ENCODE measurements around the gene SEMA3G.

Gene SEMA3G

GRCh38 chr3:52444860-52445793 is at the start of gene SEMA3G:
Gene SEMA3G (minus strand): TSS chr3:52445103. CDS start chr3:52445027, 76 bp downstream.
- peak; percentile 64 for DNase-seq (ENCODE audit: low spot score)

- no peak for DNase-seq (ENCODE audit: low spot score)
These were observed 49.5 kb upstream of the SEMA3G start for GRCh38 chr3:52494445-52494844.

- DNase-seq (ENCODE audit: low spot score): no peak
These were observed 48.5 kb upstream of the SEMA3G start for GRCh38 chr3:52493232-52494017.

GRCh38 chr3:52492059-52492458 is 47.2 kb upstream of the SEMA3G start:
- DNase-seq (ENCODE audit: low spot score): no peak

- no peak for DNase-seq (ENCODE audit: low spot score)
These were observed 46.1 kb upstream of the SEMA3G start for GRCh38 chr3:52490939-52491526.

- no peak for DNase-seq (ENCODE audit: low spot score)
These were observed 45.4 kb upstream of the SEMA3G start for GRCh38 chr3:52490035-52490938.

- no peak for DNase-seq (ENCODE audit: low spot score)
These were observed 44.5 kb upstream of the SEMA3G start for GRCh38 chr3:52489453-52489852.

GRCh38 chr3:52488746-52489145 is 43.8 kb upstream of the SEMA3G start:
- no peak for DNase-seq (ENCODE audit: low spot score)

GRCh38 chr3:52487788-52488691 is 43.1 kb upstream of the SEMA3G start:
- no peak for DNase-seq (ENCODE audit: low spot score)

GRCh38 chr3:52487050-52487787 is 42.3 kb upstream of the SEMA3G start:
- DNase-seq (ENCODE audit: low spot score): no peak

- DNase-seq (ENCODE audit: low spot score): no peak
These were observed 40.0 kb upstream of the SEMA3G start for GRCh38 chr3:52484680-52485461.

GRCh38 chr3:52483577-52484381 is 38.9 kb upstream of the SEMA3G start:
- no peak for DNase-seq (ENCODE audit: low spot score)

- DNase-seq (ENCODE audit: low spot score): no peak
These were observed 38.2 kb upstream of the SEMA3G start for GRCh38 chr3:52483081-52483480.

- no peak for DNase-seq (ENCODE audit: low spot score)
These were observed 37.1 kb upstream of the SEMA3G start for GRCh38 chr3:52481819-52482521.

- no peak for DNase-seq (ENCODE audit: low spot score)
These were observed 36.1 kb upstream of the SEMA3G start for GRCh38 chr3:52480768-52481715.

- no peak for DNase-seq (ENCODE audit: low spot score)
These were observed 35.1 kb upstream of the SEMA3G start for GRCh38 chr3:52479877-52480575.

Data from CD4-positive, alpha-beta T cell treated with Interleukin-6 at 100 ng/mL for 8 hours (primary cell).